Fibroblast of the aortic adventitia (primary cell): ENCODE data around the gene ERC1. TPM values are rescaled to one million over a fixed set of nuclear protein-coding genes. Genes with fewer than 3 reads are reported as not detected.

ENCODE experiments used
- DNase-seq: peaks from one replicate; pipeline ENCODE4 v3.0.0-alpha.2; 2010; ENCODE audit warnings: low read depth
- H3K4me3 ChIP-seq: 2 replicates; pipeline ENCODE4 v1.5.1; 2011; ENCODE audit warnings: low read depth, mild to moderate bottlenecking, control low read depth, low read length, moderate library complexity
- CTCF ChIP-seq: IDR thresholded peaks from 2 replicates; pipeline ENCODE4 v1.5.1; 2011; ENCODE audit warnings: mild to moderate bottlenecking, low read length, control low read depth, inconsistent platforms; ENCODE audit not compliant: insufficient read depth
- total RNA-seq: library from RNA; depleted of rRNA; stranded (reverse); fragments of >200 nt; gene quantifications from 2 replicates; pipeline ENCODE4 v1.2.3, GENCODE V29; 2012; ENCODE audit warnings: low replicate concordance

ERC1 gene
- total RNA-seq, 1 donor: 50.9 TPM

- no peak overlapping the region for H3K4me3 ChIP-seq
- TF ChIP-seq CTCF: no peak
- DNase-seq: no peak
These were observed 271.0 kb downstream of the ERC1 start for GRCh38 chr12:1262011-1262410.

GRCh38 chr12:1267243-1267642, 276.2 kb downstream of the ERC1 start:
- DNase-seq: no peak
- H3K4me3 ChIP-seq: no peak overlapping the region
- no peak for TF ChIP-seq CTCF

- no peak for TF ChIP-seq CTCF
- no peak for DNase-seq
- H3K4me3 ChIP-seq: no peak overlapping the region
These were observed 281.1 kb downstream of the ERC1 start for GRCh38 chr12:1272142-1272541.

GRCh38 chr12:1273051-1273450, 282.0 kb downstream of the ERC1 start:
- no peak overlapping the region for H3K4me3 ChIP-seq
- TF ChIP-seq CTCF: no peak
- no peak for DNase-seq

GRCh38 chr12:1277905-1278304, 286.9 kb downstream of the ERC1 start:
- no peak for TF ChIP-seq CTCF
- DNase-seq: no peak
- no peak overlapping the region for H3K4me3 ChIP-seq

- peak; percentile 14 for TF ChIP-seq CTCF
- DNase-seq: peak; percentile 11
- no peak overlapping the region for H3K4me3 ChIP-seq
These were observed 288.0 kb downstream of the ERC1 start for GRCh38 chr12:1279050-1279449.

GRCh38 chr12:1280059-1280458, 289.0 kb downstream of the ERC1 start:
- H3K4me3 ChIP-seq: no peak overlapping the region
- TF ChIP-seq CTCF: no peak
- no peak for DNase-seq
